Tibial nerve (tissue), 4 donors: ENCODE results near the gene MIEN1. TPM values are rescaled to one million over a fixed set of nuclear protein-coding genes. Genes with fewer than 3 reads are reported as not detected.
A peak's percentile ranks its signal among the peaks of the same experiment; 100 is the strongest.

Experiments
- DNase-seq, 2 donors: peaks; one replicate each; pipeline ENCODE4 v3.0.0-alpha.2; 2019; ENCODE audit warnings: low spot score in 2 of 2
- H3K27ac ChIP-seq, 4 donors: fragments of 200-600 bp; sonication (generic) in 3 of 4; one replicate each; pipeline ENCODE4 v1.5.1; 2017 to 2019; ENCODE audit warnings: mild to moderate bottlenecking in 1 of 4
- H3K27me3 ChIP-seq, 2 donors: fragments of 200-600 bp; sonication (generic) in 1 of 2; one replicate each; pipeline versions ENCODE4 v1.5.1 to v1.6.0; 2017 to 2019
- H3K36me3 ChIP-seq, 3 donors: fragments of 200-600 bp; sonication (generic); one replicate each; pipeline ENCODE4 v1.5.1; 2018 to 2019
- H3K4me1 ChIP-seq, 4 donors: fragments of 200-600 bp; sonication (generic) in 3 of 4; one replicate each; pipeline ENCODE4 v1.5.1; 2017 to 2019
- H3K4me3 ChIP-seq, 4 donors: fragments of 200-600 bp; sonication (generic) in 3 of 4; one replicate each; pipeline ENCODE4 v1.5.1; 2017 to 2019; ENCODE audit warnings: mild to moderate bottlenecking in 1 of 4, moderate library complexity in 1 of 4
- H3K9me3 ChIP-seq, 4 donors: fragments of 200-600 bp; sonication (generic) in 3 of 4; one replicate each; pipeline ENCODE4 v1.5.1; 2017 to 2019
- EP300 ChIP-seq, 2 donors: sonication (generic); formaldehyde crosslinking; IDR thresholded peaks; one replicate each; pipeline ENCODE4 v1.6.1; 2017; ENCODE audit warnings: antibody characterized with exemption in 2 of 2, mild to moderate bottlenecking in 1 of 2
- POLR2A ChIP-seq, 2 donors: fragments of 450-650 bp; IDR thresholded peaks; one replicate each; pipeline ENCODE4 v1.6.1; 2017; ENCODE audit warnings: antibody characterized with exemption in 2 of 2, mild to moderate bottlenecking in 2 of 2, moderate library complexity in 2 of 2
- WGBS, 2 donors: methylation state at CpG; one replicate each; pipeline ENCODE4 v1.1.5; 2018; 5-methylcytosine and 5-hydroxymethylcytosine counted together
- total RNA-seq, 4 donors: library from RNA; depleted of rRNA; stranded (reverse); fragments of >200 nt; gene quantifications; one replicate each; pipeline ENCODE4 v1.1.0, GENCODE V29; 2016
- TF ChIP-seq, protein P1 (sequence below), 5 experiments: fragments of 200-600 bp in 3 of 5; fragments of 450-650 bp in 2 of 5; sonication (generic) in 3 of 5; IDR thresholded peaks; one replicate each; pipeline ENCODE4 v1.5.1; 2016 to 2019; ENCODE audit warnings: antibody characterized with exemption in 5 of 5, mild to moderate bottlenecking in 3 of 5, moderate library complexity in 2 of 5

Gene MIEN1
- total RNA-seq, 4 donors from 2014 or later: 29.8 to 65.3 (median 43.5) TPM

DNA sequence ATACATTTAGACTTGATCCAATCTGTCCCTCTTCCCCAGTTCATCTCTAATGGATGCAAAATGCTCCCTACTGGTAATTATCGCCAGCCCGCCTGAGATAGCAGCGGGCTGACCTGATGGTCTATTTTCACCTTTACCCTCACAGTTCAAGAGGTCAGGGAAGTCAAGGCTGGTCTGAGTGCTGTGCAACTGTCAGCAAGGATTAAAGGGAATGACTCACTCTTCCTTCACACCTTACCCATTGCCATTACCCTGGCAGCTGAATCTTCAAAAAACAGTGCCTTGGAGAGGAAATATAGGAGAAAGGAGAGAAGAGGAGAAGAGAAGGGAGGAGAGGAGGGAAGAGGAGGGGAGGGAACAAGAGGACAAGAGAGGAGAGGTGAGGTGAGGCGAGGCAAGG is 43.7 kb upstream of the MIEN1 start:
- TF ChIP-seq, protein P1, sequence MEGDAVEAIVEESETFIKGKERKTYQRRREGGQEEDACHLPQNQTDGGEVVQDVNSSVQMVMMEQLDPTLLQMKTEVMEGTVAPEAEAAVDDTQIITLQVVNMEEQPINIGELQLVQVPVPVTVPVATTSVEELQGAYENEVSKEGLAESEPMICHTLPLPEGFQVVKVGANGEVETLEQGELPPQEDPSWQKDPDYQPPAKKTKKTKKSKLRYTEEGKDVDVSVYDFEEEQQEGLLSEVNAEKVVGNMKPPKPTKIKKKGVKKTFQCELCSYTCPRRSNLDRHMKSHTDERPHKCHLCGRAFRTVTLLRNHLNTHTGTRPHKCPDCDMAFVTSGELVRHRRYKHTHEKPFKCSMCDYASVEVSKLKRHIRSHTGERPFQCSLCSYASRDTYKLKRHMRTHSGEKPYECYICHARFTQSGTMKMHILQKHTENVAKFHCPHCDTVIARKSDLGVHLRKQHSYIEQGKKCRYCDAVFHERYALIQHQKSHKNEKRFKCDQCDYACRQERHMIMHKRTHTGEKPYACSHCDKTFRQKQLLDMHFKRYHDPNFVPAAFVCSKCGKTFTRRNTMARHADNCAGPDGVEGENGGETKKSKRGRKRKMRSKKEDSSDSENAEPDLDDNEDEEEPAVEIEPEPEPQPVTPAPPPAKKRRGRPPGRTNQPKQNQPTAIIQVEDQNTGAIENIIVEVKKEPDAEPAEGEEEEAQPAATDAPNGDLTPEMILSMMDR (IDR thresholded peaks at IDR 0.05): no peak
- TF ChIP-seq POLR2A (IDR thresholded peaks at IDR 0.05) (no peak), EP300 (IDR thresholded peaks at IDR 0.05) (no peak)
- H3K9me3 ChIP-seq: no peaks in the 10 kb centered on the region
- H3K27me3 ChIP-seq: peaks cover 0 to 39% of the 10 kb centered on the region in 2 donors
- H3K4me3 ChIP-seq: no peak overlapping the region
- H3K36me3 ChIP-seq: no peaks in the 10 kb centered on the region
- no peaks in the 10 kb centered on the region for H3K4me1 ChIP-seq
- WGBS, 2 donors: 77 to 81% methylated on average over 4 of the region's 4 CpGs
- H3K27ac ChIP-seq: peak overlapping the region in 1 of 4 donors; percentile 53
- no peak for DNase-seq

- TF ChIP-seq, protein P1 (IDR thresholded peaks at IDR 0.05): no peak
- no peak for TF ChIP-seq POLR2A (IDR thresholded peaks at IDR 0.05)
- TF ChIP-seq EP300 (IDR thresholded peaks at IDR 0.05): no peak
- 85 to 91% methylated on average over 7 of the region's 7 CpGs for WGBS, 2 donors
- Histone ChIP-seq H3K27ac (peak overlapping the region in 1 of 4 donors; percentile 64), H3K27me3 (peaks cover 0 to 31% of the 10 kb centered on the region in 2 donors), H3K36me3 (no peaks in the 10 kb centered on the region), H3K4me1 (no peaks in the 10 kb centered on the region), H3K4me3 (no peak overlapping the region), H3K9me3 (no peaks in the 10 kb centered on the region)
- DNase-seq: no peak
These were observed 42.9 kb upstream of the MIEN1 start for GRCh38 chr17:39772987-39773934.

- DNase-seq: no peak
- TF ChIP-seq EP300 (IDR thresholded peaks at IDR 0.05) (no peak), POLR2A (IDR thresholded peaks at IDR 0.05) (no peak)
- TF ChIP-seq, protein P1 (IDR thresholded peaks at IDR 0.05): no peak
- H3K4me1 ChIP-seq: no peaks in the 10 kb centered on the region
These were observed 42.1 kb upstream of the MIEN1 start for GRCh38 chr17:39772415-39772814.

DNA sequence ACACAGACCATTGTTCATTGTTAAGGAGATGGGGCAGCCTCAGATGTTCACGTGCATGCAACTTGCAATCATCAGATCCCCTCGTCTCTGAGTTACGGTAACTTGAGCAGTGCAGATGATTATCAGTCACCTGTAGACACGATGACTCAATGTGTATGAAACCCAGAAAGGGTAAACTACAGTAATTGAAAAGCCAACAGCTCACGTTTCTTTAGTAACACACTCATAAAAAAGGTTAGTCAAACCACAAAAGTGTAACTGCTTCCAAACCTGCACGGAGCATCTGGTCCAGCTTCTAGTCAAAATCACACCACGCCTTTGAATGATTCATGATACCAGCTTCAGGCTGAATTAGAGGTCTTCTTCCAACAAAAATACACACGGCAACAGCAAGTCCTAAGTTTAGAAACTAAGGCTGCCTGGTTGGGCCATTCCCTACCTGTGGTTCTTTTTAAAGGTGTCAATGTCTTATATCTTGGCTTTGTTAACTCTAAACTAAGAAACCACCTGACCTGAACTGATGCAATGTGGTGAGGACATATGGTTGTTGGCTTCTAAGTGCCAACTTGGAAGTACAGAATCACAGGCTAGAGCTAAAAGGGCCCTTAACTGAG is 39.7 kb upstream of the MIEN1 start:
- Histone ChIP-seq H3K4me1 (no peaks in the 10 kb centered on the region), H3K27me3 (peaks cover 0 to 17% of the 10 kb centered on the region in 2 donors), H3K4me3 (no peak overlapping the region), H3K9me3 (no peaks in the 10 kb centered on the region), H3K27ac (no peak overlapping the region), H3K36me3 (no peaks in the 10 kb centered on the region)
- no peak for DNase-seq
- TF ChIP-seq, protein P1 (IDR thresholded peaks at IDR 0.05): no peak
- TF ChIP-seq POLR2A (IDR thresholded peaks at IDR 0.05): no peak
- TF ChIP-seq EP300 (IDR thresholded peaks at IDR 0.05): no peak
- 59 to 62% methylated on average over 8 of the region's 8 CpGs for WGBS, 2 donors

More at GRCh38 chr17:39772415-39772814, 42.1 kb upstream of the MIEN1 start:
- H3K27me3 ChIP-seq: peaks cover 0 to 31% of the 10 kb centered on the region in 2 donors
- H3K4me3 ChIP-seq: no peak overlapping the region
- no peaks in the 10 kb centered on the region for H3K36me3 ChIP-seq
- H3K9me3 ChIP-seq: no peaks in the 10 kb centered on the region
- H3K27ac ChIP-seq: peak overlapping the region in 1 of 4 donors; percentile 64

GRCh38 chr17:39767147-39767546 is 36.8 kb upstream of the MIEN1 start:
- H3K27me3 ChIP-seq: peaks cover 0 to 6% of the 10 kb centered on the region in 2 donors
- H3K4me3 ChIP-seq: no peak overlapping the region
- WGBS, 2 donors: 37 to 50% methylated on average over 3 of the region's 3 CpGs
- DNase-seq: no peak
- H3K9me3 ChIP-seq: no peaks in the 10 kb centered on the region
- H3K36me3 ChIP-seq: no peaks in the 10 kb centered on the region
- no peaks in the 10 kb centered on the region for H3K4me1 ChIP-seq
- no peak overlapping the region for H3K27ac ChIP-seq
- TF ChIP-seq, protein P1 (IDR thresholded peaks at IDR 0.05): no peak
- TF ChIP-seq POLR2A (IDR thresholded peaks at IDR 0.05): no peak
- TF ChIP-seq EP300 (IDR thresholded peaks at IDR 0.05): no peak
